HG02798 (cell line): ENCODE data around the gene BCR.
A peak's percentile ranks its signal among the peaks of the same experiment; 100 is the strongest.

ENCODE experiments used
- ATAC-seq: cut with Tn5 transposase; IDR thresholded peaks from one replicate; pipeline ENCODE4 v1.9.1; 2021; ENCODE audit warnings: mild to moderate bottlenecking; ENCODE audit not compliant: unreplicated experiment, poor library complexity

BCR gene

GRCh38 chr22:23270212-23270733 is 90.0 kb downstream of the BCR start:
- ATAC-seq = no peak

- no peak for ATAC-seq
Measured at GRCh38 chr22:23270798-23271596, 90.7 kb downstream of the BCR start.

GRCh38 chr22:23271597-23271908 is 91.2 kb downstream of the BCR start:
- ATAC-seq = no peak

GRCh38 chr22:23272371-23272770 is 92.1 kb downstream of the BCR start:
- ATAC-seq = no peak

- ATAC-seq = no peak
Measured at GRCh38 chr22:23272834-23273233, 92.5 kb downstream of the BCR start.

- no peak for ATAC-seq
Measured at GRCh38 chr22:23273445-23274145, 93.3 kb downstream of the BCR start.

GRCh38 chr22:23274146-23274526 is 93.8 kb downstream of the BCR start:
- ATAC-seq = no peak

- ATAC-seq = no peak
Measured at GRCh38 chr22:23274891-23275694, 94.8 kb downstream of the BCR start.

GRCh38 chr22:23275751-23276150 is 95.4 kb downstream of the BCR start:
- ATAC-seq = no peak

- no peak for ATAC-seq
Measured at GRCh38 chr22:23276656-23277582, 96.6 kb downstream of the BCR start.

GRCh38 chr22:23277583-23278295 is 97.4 kb downstream of the BCR start:
- no peak for ATAC-seq

- ATAC-seq = no peak
Measured at GRCh38 chr22:23278883-23279675, 98.8 kb downstream of the BCR start.

- no peak for ATAC-seq
Measured at GRCh38 chr22:23279781-23280180, 99.5 kb downstream of the BCR start.

- no peak for ATAC-seq
Measured at GRCh38 chr22:23280356-23281052, 100.2 kb downstream of the BCR start.

- ATAC-seq = no peak
Measured at GRCh38 chr22:23281053-23281405, 100.7 kb downstream of the BCR start.

- ATAC-seq = peak; percentile 60
Measured at GRCh38 chr22:23281406-23282088, 101.2 kb downstream of the BCR start.

GRCh38 chr22:23282089-23282501 is 101.8 kb downstream of the BCR start:
- no peak for ATAC-seq
